Smooth muscle cell (in vitro differentiated cells): Measurements from ENCODE around the gene SMYD3. TPM values are rescaled to one million over a fixed set of nuclear protein-coding genes. Genes with fewer than 3 reads are reported as not detected.

ENCODE experiments used
- DNase-seq: peaks from one replicate; lab custom pipeline; 2025; ENCODE audit not compliant: unreplicated experiment; lab: John Stamatoyannopoulos, UW
- H2AFZ ChIP-seq: fragments of 200-600 bp; sonication (generic); 2 replicates; pipeline ENCODE4 v1.6.0; 2016; ENCODE audit warnings: antibody characterized with exemption, low read depth, mild to moderate bottlenecking
- H3F3A ChIP-seq: fragments of 200-600 bp; sonication (generic); 2 replicates; pipeline ENCODE4 v1.6.0; 2017; ENCODE audit warnings: antibody characterized with exemption, low read depth
- H3K27ac ChIP-seq: fragments of 200-600 bp; sonication (generic); 2 replicates; pipeline ENCODE4 v1.5.1; 2016; ENCODE audit warnings: low read depth, mild to moderate bottlenecking
- H3K27me3 ChIP-seq: fragments of 200-600 bp; sonication (generic); 2 replicates; pipeline ENCODE4 v1.6.1; 2016; ENCODE audit warnings: low read depth, mild to moderate bottlenecking
- H3K36me3 ChIP-seq: fragments of 200-600 bp; sonication (generic); 2 replicates; pipeline ENCODE4 v1.5.1; 2016; ENCODE audit warnings: low read depth
- H3K4me1 ChIP-seq: fragments of 200-600 bp; sonication (generic); 2 replicates; pipeline ENCODE4 v1.5.1; 2016; ENCODE audit warnings: low read depth
- H3K4me2 ChIP-seq: fragments of 200-600 bp; sonication (generic); 2 replicates; pipeline ENCODE4 v1.6.0; 2016; ENCODE audit warnings: mild to moderate bottlenecking
- H3K4me3 ChIP-seq: fragments of 200-600 bp; sonication (generic); 2 replicates; pipeline ENCODE4 v1.5.1; 2016; ENCODE audit warnings: mild to moderate bottlenecking
- H3K79me2 ChIP-seq: fragments of 200-600 bp; sonication (generic); 2 replicates; pipeline ENCODE4 v1.6.0; 2016; ENCODE audit warnings: low read depth, mild to moderate bottlenecking
- H3K9ac ChIP-seq: fragments of 200-600 bp; sonication (generic); 2 replicates; pipeline ENCODE4 v1.6.0; 2016; ENCODE audit warnings: low read depth
- H3K9me3 ChIP-seq: fragments of 200-600 bp; sonication (generic); replicated peaks from 2 replicates; pipeline ENCODE4 v1.5.1; 2016; ENCODE audit warnings: low read depth
- H4K20me1 ChIP-seq: fragments of 200-600 bp; sonication (generic); 2 replicates; pipeline ENCODE4 v1.6.0; 2016; ENCODE audit warnings: low read depth
- whole genome bisulfite sequencing: methylation state at CpG from one replicate; pipeline ENCODE4 v1.1.7; 2016; ENCODE audit warnings: low lambda C conversion rate; 5-methylcytosine and 5-hydroxymethylcytosine counted together
- polyA plus RNA-seq: library from polyadenylated mRNA; unstranded; fragments of >200 nt; fragmentation: Nextera tagmentation; extraction: Ambion mirVana; gene quantifications from 2 replicates; pipeline ENCODE4 v1.2.1, GENCODE V29; 2016
- total RNA-seq: library from RNA; depleted of rRNA; stranded (reverse); fragments of >200 nt; gene quantifications from 2 replicates; pipeline ENCODE4 v1.2.3, GENCODE V29; 2014
- TF ChIP-seq, protein P1 (sequence below): fragments of 200-600 bp; sonication (generic); IDR thresholded peaks from 2 replicates; pipeline ENCODE4 v1.5.1; 2017; ENCODE audit warnings: borderline replicate concordance, mild to moderate bottlenecking, antibody characterized with exemption; ENCODE audit not compliant: insufficient read depth, poor library complexity, severe bottlenecking

SMYD3 gene
- total and polyA plus RNA-seq, 2 experiments from 2014 or later: 162 to 301 TPM

DNA sequence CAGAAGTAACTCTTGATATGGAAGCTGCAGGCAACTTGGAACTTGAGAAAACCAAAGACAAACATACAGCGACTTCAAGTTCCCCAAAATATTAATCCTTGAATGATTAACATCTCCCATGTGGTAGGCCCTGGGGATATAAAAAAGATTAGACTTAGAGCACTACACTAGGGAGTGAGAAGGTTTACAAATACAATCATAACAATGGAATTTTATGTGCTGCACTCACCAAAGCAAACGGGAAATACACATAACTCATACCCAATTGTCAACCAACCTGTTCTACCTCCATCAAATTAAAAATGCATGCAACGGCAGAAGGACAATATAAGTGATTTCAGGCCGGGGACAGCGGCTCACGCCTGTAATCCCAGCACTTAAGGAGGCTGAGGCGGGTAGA is 3.7 kb downstream of the SMYD3 start:
- Histone ChIP-seq H3K9me3 (no peaks in the 10 kb centered on the region), H3K9ac (no peak overlapping the region), H3K27ac (no peak overlapping the region), H3F3A (no peaks in the 10 kb centered on the region), H3K4me1 (peaks cover 4% of the 10 kb centered on the region), H2AFZ (no peak overlapping the region), H4K20me1 (no peaks in the 10 kb centered on the region), H3K27me3 (no peaks in the 10 kb centered on the region), H3K4me3 (no peak overlapping the region), H3K36me3 (no peaks in the 10 kb centered on the region), H3K79me2 (peaks cover 4% of the 10 kb centered on the region), H3K4me2 (no peak overlapping the region)
- TF ChIP-seq, protein P1, sequence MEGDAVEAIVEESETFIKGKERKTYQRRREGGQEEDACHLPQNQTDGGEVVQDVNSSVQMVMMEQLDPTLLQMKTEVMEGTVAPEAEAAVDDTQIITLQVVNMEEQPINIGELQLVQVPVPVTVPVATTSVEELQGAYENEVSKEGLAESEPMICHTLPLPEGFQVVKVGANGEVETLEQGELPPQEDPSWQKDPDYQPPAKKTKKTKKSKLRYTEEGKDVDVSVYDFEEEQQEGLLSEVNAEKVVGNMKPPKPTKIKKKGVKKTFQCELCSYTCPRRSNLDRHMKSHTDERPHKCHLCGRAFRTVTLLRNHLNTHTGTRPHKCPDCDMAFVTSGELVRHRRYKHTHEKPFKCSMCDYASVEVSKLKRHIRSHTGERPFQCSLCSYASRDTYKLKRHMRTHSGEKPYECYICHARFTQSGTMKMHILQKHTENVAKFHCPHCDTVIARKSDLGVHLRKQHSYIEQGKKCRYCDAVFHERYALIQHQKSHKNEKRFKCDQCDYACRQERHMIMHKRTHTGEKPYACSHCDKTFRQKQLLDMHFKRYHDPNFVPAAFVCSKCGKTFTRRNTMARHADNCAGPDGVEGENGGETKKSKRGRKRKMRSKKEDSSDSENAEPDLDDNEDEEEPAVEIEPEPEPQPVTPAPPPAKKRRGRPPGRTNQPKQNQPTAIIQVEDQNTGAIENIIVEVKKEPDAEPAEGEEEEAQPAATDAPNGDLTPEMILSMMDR: no peak
- no peak for DNase-seq
- 84% methylated on average over 7 of the region's 7 CpGs for WGBS

GRCh38 chr1:246497331-246497915 is 9.7 kb downstream of the SMYD3 start:
- TF ChIP-seq, protein P1: peak; percentile 80
- H3K4me2 ChIP-seq: no peak overlapping the region

GRCh38 chr1:246492611-246493245 is 14.4 kb downstream of the SMYD3 start:
- no peak overlapping the region for H3K9ac ChIP-seq
- H3K79me2 ChIP-seq: peaks cover 24% of the 10 kb centered on the region
- H3K4me3 ChIP-seq: no peak overlapping the region
- TF ChIP-seq, protein P1: peak; percentile 84
- no peaks in the 10 kb centered on the region for H3K27me3 ChIP-seq
- peak overlapping the region; percentile 52 for H3K4me2 ChIP-seq
- peak overlapping the region; percentile 33 for H3K27ac ChIP-seq
- H2AFZ ChIP-seq: no peak overlapping the region
- no peak for DNase-seq
- H4K20me1 ChIP-seq: peaks cover 3% of the 10 kb centered on the region
- no peaks in the 10 kb centered on the region for H3K36me3 ChIP-seq
- no peaks in the 10 kb centered on the region for H3F3A ChIP-seq
- no peaks in the 10 kb centered on the region for H3K9me3 ChIP-seq
- peaks cover 6% of the 10 kb centered on the region for H3K4me1 ChIP-seq
- 36% methylated on average over 3 of the region's 3 CpGs for WGBS

More at GRCh38 chr1:246497331-246497915, 9.7 kb downstream of the SMYD3 start:
- Histone ChIP-seq H3K27ac (no peak overlapping the region), H3F3A (no peaks in the 10 kb centered on the region), H2AFZ (no peak overlapping the region), H3K27me3 (no peaks in the 10 kb centered on the region), H4K20me1 (peaks cover 5% of the 10 kb centered on the region), H3K4me3 (no peak overlapping the region), H3K36me3 (no peaks in the 10 kb centered on the region), H3K9ac (no peak overlapping the region), H3K79me2 (peaks cover 11% of the 10 kb centered on the region), H3K4me1 (peaks cover 1% of the 10 kb centered on the region), H3K9me3 (no peaks in the 10 kb centered on the region)
- 75% methylated on average over 2 of the region's 2 CpGs for WGBS
- DNase-seq: no peak

GRCh38 chr1:246491551-246492053 is 15.5 kb downstream of the SMYD3 start:
- no peaks in the 10 kb centered on the region for H3K36me3 ChIP-seq
- peaks cover 1% of the 10 kb centered on the region for H4K20me1 ChIP-seq
- WGBS: 90% methylated on average over 7 of the region's 7 CpGs
- H3F3A ChIP-seq: no peaks in the 10 kb centered on the region
- H2AFZ ChIP-seq: no peak overlapping the region
- H3K27ac ChIP-seq: no peak overlapping the region
- TF ChIP-seq, protein P1: no peak
- H3K4me2 ChIP-seq: no peak overlapping the region
- H3K9ac ChIP-seq: no peak overlapping the region
- DNase-seq: no peak
- H3K4me1 ChIP-seq: peaks cover 6% of the 10 kb centered on the region
- no peaks in the 10 kb centered on the region for H3K9me3 ChIP-seq
- peaks cover 24% of the 10 kb centered on the region for H3K79me2 ChIP-seq
- H3K27me3 ChIP-seq: no peaks in the 10 kb centered on the region
- H3K4me3 ChIP-seq: no peak overlapping the region
